CD8-positive, alpha-beta memory T cell (primary cell): ENCODE measurements around the gene ZMYND8. TPM values are rescaled to one million over a fixed set of nuclear protein-coding genes. Genes with fewer than 3 reads are reported as not detected.

Experiments used
- CTCF ChIA-PET: fragments of 350-600 bp; sonication (Branson Sonifier 250); formaldehyde crosslinking; loops from one replicate; lab custom pipeline; 2021; ENCODE audit warnings: antibody characterized with exemption; lab: Charles Lee
- POLR2A ChIA-PET: fragments of 350-600 bp; sonication (Branson Sonifier 250); formaldehyde crosslinking; loops from one replicate; lab custom pipeline; 2021; ENCODE audit warnings: antibody characterized with exemption; lab: Charles Lee
- DNase-seq, 5 donors: peaks; one replicate each; pipeline versions ENCODE4 v3.0.0 to v3.0.0-alpha.2; 2020 to 2022; ENCODE audit warnings: mixed read lengths in 1 of 5
- H3K27ac ChIP-seq: one replicate; pipeline ENCODE4 v1.7.0; 2013; ENCODE audit warnings: low read depth, mild to moderate bottlenecking, low read length, moderate library complexity
- H3K27me3 ChIP-seq: 2 replicates; pipeline ENCODE4 v1.7.0; 2013; ENCODE audit warnings: low read length, mild to moderate bottlenecking; ENCODE audit not compliant: insufficient read depth, poor library complexity, severe bottlenecking
- H3K36me3 ChIP-seq: 2 replicates; pipeline ENCODE4 v1.7.0; 2013; ENCODE audit warnings: mild to moderate bottlenecking, low read length, moderate library complexity; ENCODE audit not compliant: insufficient read depth
- H3K4me1 ChIP-seq: 2 replicates; pipeline ENCODE4 v1.7.0; 2013; ENCODE audit warnings: mild to moderate bottlenecking, low read length, moderate library complexity; ENCODE audit not compliant: insufficient read depth
- H3K4me3 ChIP-seq: 2 replicates; pipeline ENCODE4 v1.7.0; 2013; ENCODE audit warnings: mild to moderate bottlenecking, low read length
- H3K9me3 ChIP-seq: 2 replicates; pipeline ENCODE4 v1.7.0; 2013; ENCODE audit warnings: mild to moderate bottlenecking, low read length
- H3K27ac Mint-ChIP-seq, 8 donors: one replicate each; pipeline ENCODE4 v1.8.0; 2020 to 2021; ENCODE audit warnings: mixed read lengths in 8 of 8, mild to moderate bottlenecking in 6 of 8, inconsistent platforms in 3 of 8, moderate library complexity in 3 of 8
- H3K27me3 Mint-ChIP-seq, 2 donors: one replicate each; pipeline ENCODE4 v1.8.0; 2020 to 2021; ENCODE audit warnings: mixed read lengths in 2 of 2, mild to moderate bottlenecking in 1 of 2, moderate library complexity in 1 of 2
- H3K36me3 Mint-ChIP-seq, 3 donors: one replicate each; pipeline ENCODE4 v1.8.0; 2020 to 2021; ENCODE audit warnings: mixed read lengths in 3 of 3, inconsistent platforms in 1 of 3, mild to moderate bottlenecking in 1 of 3
- H3K4me1 Mint-ChIP-seq, 3 donors: one replicate each; pipeline ENCODE4 v1.8.0; 2020 to 2021; ENCODE audit warnings: mixed read lengths in 3 of 3, inconsistent platforms in 1 of 3, mild to moderate bottlenecking in 1 of 3
- H3K4me3 Mint-ChIP-seq, 7 donors: one replicate each; pipeline ENCODE4 v1.8.0; 2020 to 2021; ENCODE audit warnings: mixed read lengths in 7 of 7, mild to moderate bottlenecking in 6 of 7, moderate library complexity in 4 of 7, inconsistent platforms in 2 of 7
- H3K9me3 Mint-ChIP-seq, 5 donors: one replicate each; pipeline ENCODE4 v1.8.0; 2020 to 2022; ENCODE audit warnings: mixed read lengths in 5 of 5, mild to moderate bottlenecking in 3 of 5, moderate library complexity in 2 of 5, inconsistent platforms in 1 of 5
- polyA plus RNA-seq: library from polyadenylated mRNA; unstranded; fragments of 300-500 nt; fragmentation: Illumina TruSeq; gene quantifications from one replicate; pipeline ENCODE4 v1.2.3, GENCODE V29; 2021
- total RNA-seq, 2 experiments: library from RNA; stranded (reverse); gene quantifications; one replicate each; pipeline ENCODE4 v1.2.3, GENCODE V29; 2021

ZMYND8 gene
- total and polyA plus RNA-seq, 3 experiments from 2014 or later: 20.9 to 30.7 (median 25.8) TPM

DNA sequence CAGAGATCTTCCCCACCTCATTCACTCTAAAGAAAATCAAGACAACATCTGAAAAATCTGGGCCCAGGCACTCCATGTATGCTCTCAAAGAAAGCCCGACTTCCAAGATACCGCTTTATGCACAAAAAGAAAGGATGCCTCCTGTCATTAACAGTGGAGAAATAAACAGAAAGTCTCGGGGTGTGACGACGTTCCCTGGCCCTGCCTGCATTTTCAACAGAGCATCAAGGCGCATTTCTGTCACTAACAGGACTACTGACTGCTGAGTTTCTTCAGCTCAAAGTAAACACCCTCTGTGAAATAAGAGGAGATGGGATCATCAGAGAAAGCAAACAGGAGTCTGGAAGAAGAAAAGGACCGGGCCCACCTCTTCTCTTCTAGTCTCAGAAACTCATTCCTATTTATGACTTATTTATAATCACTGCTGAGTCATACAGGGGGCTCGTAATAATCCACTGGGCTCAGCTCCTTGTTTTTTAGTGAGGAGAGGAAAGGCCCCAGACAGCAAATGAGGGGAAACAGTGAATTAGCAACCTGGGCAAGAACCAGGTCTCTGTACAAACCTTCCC, 99.7 kb downstream of the ZMYND8 start:
- ChIA-PET POLR2A (no interaction called here), CTCF (no interaction called here)
- peaks cover 18 to 24% (median 19%) of the 10 kb centered on the region in 3 donors for H3K4me1 Mint-ChIP-seq
- Histone ChIP-seq H3K9me3 (no peaks in the 10 kb centered on the region), H3K4me1 (no peaks in the 10 kb centered on the region), H3K27me3 (no peaks in the 10 kb centered on the region), H3K36me3 (peaks cover 38% of the 10 kb centered on the region), H3K4me3 (no peak overlapping the region), H3K27ac (no peak overlapping the region)
- H3K9me3 Mint-ChIP-seq: no peaks in the 10 kb centered on the region
- no peak for DNase-seq
- no peaks in the 10 kb centered on the region for H3K27me3 Mint-ChIP-seq
- no peak overlapping the region for H3K4me3 Mint-ChIP-seq
- H3K36me3 Mint-ChIP-seq: peaks cover 0 to 77% (median 13%) of the 10 kb centered on the region in 3 donors
- H3K27ac Mint-ChIP-seq: peak overlapping the region in 2 of 8 donors; percentile 29 to 55

DNA sequence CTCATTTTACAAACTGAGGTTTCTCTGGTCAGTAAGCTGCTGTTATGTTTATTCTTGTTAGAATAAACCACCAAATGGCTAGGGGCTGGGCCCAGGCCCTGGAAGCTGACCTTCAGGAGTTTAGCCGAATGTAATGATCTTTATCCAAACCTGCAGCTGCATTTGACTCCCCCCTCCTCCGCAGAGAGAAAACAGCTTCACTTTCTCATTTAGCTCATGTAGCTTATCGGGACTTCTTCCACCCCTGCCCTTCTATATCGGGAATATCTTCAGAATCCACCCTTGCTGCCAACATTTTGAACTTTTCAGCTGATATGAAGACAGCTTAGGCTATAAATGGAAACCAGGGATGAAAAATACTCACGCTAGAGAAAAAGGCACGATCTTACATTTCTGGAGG, 102.6 kb downstream of the ZMYND8 start:
- H3K36me3 Mint-ChIP-seq: peaks cover 0 to 72% (median 10%) of the 10 kb centered on the region in 3 donors
- H3K27me3 ChIP-seq: no peaks in the 10 kb centered on the region
- H3K4me3 ChIP-seq: no peak overlapping the region
- peak overlapping the region in 1 of 8 donors; percentile 88 for H3K27ac Mint-ChIP-seq
- H3K4me1 ChIP-seq: no peaks in the 10 kb centered on the region
- DNase-seq: no peak
- H3K9me3 Mint-ChIP-seq: no peaks in the 10 kb centered on the region
- H3K27ac ChIP-seq: no peak overlapping the region
- H3K4me3 Mint-ChIP-seq: no peak overlapping the region
- H3K36me3 ChIP-seq: peaks cover 39% of the 10 kb centered on the region
- ChIA-PET POLR2A (no interaction called here), CTCF (interaction anchor here (0.9 to 1.5 kb wide), 2 partner anchors 10 to 129 kb away, joined by 3 read pairs; no protein-coding TSS in a partner anchor)
- H3K4me1 Mint-ChIP-seq: peaks cover 11 to 16% (median 11%) of the 10 kb centered on the region in 3 donors
- H3K9me3 ChIP-seq: no peaks in the 10 kb centered on the region
- no peaks in the 10 kb centered on the region for H3K27me3 Mint-ChIP-seq

DNA sequence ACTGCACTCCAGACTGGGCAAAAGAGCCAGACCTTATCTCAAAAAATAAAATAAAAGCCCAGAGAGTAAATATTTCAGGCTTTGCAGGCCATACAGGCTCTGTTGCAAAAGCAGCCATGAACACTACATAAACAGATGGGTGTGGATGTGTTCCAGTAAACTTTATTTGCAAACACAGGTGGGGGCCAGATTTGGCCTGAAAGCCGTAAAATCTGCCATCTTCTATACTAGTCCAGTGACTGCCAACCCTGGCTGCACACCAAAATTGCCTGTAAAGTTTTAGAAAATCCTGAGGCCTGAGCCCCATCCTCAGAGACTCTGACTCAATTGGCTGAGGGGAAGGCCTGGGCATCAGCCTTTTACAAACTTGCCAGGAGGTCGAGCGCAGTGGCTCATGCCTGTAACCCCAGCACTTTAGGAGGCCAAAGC, 103.6 kb downstream of the ZMYND8 start:
- POLR2A ChIA-PET: no interaction called here
- no peaks in the 10 kb centered on the region for H3K9me3 Mint-ChIP-seq
- DNase-seq: no peak
- H3K27me3 ChIP-seq: no peaks in the 10 kb centered on the region
- H3K36me3 Mint-ChIP-seq: peaks cover 4 to 72% (median 13%) of the 10 kb centered on the region in 3 donors
- H3K4me3 ChIP-seq: no peak overlapping the region
- no peak overlapping the region for H3K4me3 Mint-ChIP-seq
- H3K9me3 ChIP-seq: no peaks in the 10 kb centered on the region
- H3K27ac ChIP-seq: no peak overlapping the region
- CTCF ChIA-PET: interaction anchor here (0.7 kb wide), 1 partner anchor 131 kb away, joined by 3 read pairs; no protein-coding TSS in a partner anchor
- peaks cover 39% of the 10 kb centered on the region for H3K36me3 ChIP-seq
- H3K27ac Mint-ChIP-seq: peak overlapping the region in 2 of 8 donors; percentile 10 to 40
- peaks cover 2 to 6% (median 3%) of the 10 kb centered on the region in 3 donors for H3K4me1 Mint-ChIP-seq
- no peaks in the 10 kb centered on the region for H3K27me3 Mint-ChIP-seq
- no peaks in the 10 kb centered on the region for H3K4me1 ChIP-seq

DNA sequence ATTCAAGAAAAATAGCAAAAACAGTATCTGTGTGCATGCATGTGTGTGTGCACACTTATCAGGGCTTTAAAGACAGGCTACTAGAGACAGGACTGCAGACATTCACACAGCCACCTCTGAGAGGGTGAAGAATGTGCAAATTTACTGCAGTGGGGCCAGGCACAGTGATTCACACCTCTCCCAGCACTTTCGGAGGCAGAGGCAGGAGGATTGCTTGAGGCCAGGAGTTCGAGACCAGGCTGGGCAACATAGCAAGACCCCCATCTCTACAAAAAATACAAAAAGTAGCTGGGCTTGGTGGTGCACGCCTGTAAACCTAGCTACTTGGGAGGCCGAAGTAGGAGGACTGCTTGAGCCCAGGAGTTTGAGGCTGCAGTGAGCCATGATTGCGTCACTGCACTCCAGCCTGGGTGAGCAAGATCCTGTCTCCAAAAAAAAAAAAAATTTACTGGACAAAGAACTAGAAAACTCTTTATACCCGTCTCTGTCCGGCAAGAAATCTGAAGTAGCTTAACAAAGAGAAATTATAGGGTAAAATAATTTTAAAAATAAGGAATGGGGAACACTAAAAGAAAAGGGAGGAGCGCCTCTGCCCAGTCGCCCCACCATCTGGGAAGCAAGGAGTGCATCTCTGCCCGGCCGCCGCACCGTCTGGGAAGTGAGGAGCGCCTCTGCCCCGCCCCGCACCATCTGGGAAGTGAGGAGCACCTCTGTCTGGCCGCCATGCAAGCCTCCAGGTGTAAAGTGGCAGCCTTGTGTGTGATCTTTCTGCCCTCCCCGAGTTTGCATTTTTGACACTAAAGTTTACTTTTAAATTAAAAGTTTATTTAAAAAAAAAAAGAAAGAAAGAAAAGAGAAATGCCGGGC, 105.1 kb downstream of the ZMYND8 start:
- Histone ChIP-seq H3K4me3 (no peak overlapping the region), H3K36me3 (peaks cover 53% of the 10 kb centered on the region), H3K4me1 (no peaks in the 10 kb centered on the region), H3K27ac (no peak overlapping the region), H3K9me3 (no peaks in the 10 kb centered on the region), H3K27me3 (no peaks in the 10 kb centered on the region)
- ChIA-PET POLR2A (no interaction called here), CTCF (interaction anchor here (0.8 to 1.2 kb wide), 3 partner anchors 19 to 133 kb away, joined by 3 to 4 read pairs (median 3); no protein-coding TSS in a partner anchor)
- H3K27ac Mint-ChIP-seq: no peak overlapping the region
- no peaks in the 10 kb centered on the region for H3K27me3 Mint-ChIP-seq
- DNase-seq: no peak
- H3K36me3 Mint-ChIP-seq: peaks cover 4 to 76% (median 9%) of the 10 kb centered on the region in 3 donors
- H3K4me1 Mint-ChIP-seq: peaks cover 0 to 2% (median 0%) of the 10 kb centered on the region in 3 donors
- no peak overlapping the region for H3K4me3 Mint-ChIP-seq
- no peaks in the 10 kb centered on the region for H3K9me3 Mint-ChIP-seq

DNA sequence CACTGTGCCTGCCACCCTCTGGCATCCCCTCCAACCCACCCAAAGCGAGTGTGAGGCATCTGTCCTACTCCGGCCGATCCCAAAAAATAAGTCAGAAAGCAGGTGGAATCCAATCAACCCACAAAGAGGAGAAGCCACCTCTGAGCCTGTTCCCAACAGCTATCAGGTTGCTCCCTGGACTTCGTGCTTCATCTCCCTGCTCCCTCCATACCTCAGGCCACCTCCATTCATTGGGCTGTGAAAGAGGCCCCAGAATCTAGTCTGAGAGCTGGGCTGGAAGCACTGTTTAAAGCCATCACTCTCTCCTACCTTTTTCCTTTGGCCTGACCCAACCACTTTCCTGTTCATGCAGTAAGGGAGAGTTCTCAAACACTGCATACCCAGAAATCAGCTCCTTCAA, 106.1 kb downstream of the ZMYND8 start:
- Mint-ChIP-seq H3K27ac (peak overlapping the region in 4 of 8 donors; percentile 19 to 74 (median 41)), H3K4me1 (peaks cover 0 to 2% (median 0%) of the 10 kb centered on the region in 3 donors), H3K9me3 (no peaks in the 10 kb centered on the region), H3K4me3 (no peak overlapping the region), H3K27me3 (no peaks in the 10 kb centered on the region), H3K36me3 (peaks cover 4 to 86% (median 11%) of the 10 kb centered on the region in 3 donors)
- CTCF ChIA-PET: interaction anchor here (1.2 kb wide), 1 partner anchor 45 kb away, joined by 3 read pairs; no protein-coding TSS in a partner anchor
- no peaks in the 10 kb centered on the region for H3K27me3 ChIP-seq
- H3K36me3 ChIP-seq: peaks cover 61% of the 10 kb centered on the region
- H3K4me1 ChIP-seq: no peaks in the 10 kb centered on the region
- no peak overlapping the region for H3K27ac ChIP-seq
- H3K4me3 ChIP-seq: no peak overlapping the region
- DNase-seq: no peak
- POLR2A ChIA-PET: no interaction called here
- H3K9me3 ChIP-seq: no peaks in the 10 kb centered on the region

GRCh38 chr20:47249913-47250312, 106.6 kb downstream of the ZMYND8 start:
- POLR2A ChIA-PET: no interaction called here
- H3K36me3 Mint-ChIP-seq: peaks cover 4 to 87% (median 11%) of the 10 kb centered on the region in 3 donors

GRCh38 chr20:47248448-47248966, 108.0 kb downstream of the ZMYND8 start:
- Mint-ChIP-seq H3K36me3 (peaks cover 4 to 85% (median 16%) of the 10 kb centered on the region in 3 donors), H3K4me1 (peaks cover 0 to 6% (median 5%) of the 10 kb centered on the region in 3 donors), H3K27ac (peak overlapping the region in 2 of 8 donors; percentile 47 to 82), H3K4me3 (no peak overlapping the region), H3K9me3 (no peaks in the 10 kb centered on the region), H3K27me3 (no peaks in the 10 kb centered on the region)
- no peak overlapping the region for H3K27ac ChIP-seq
- DNase-seq: no peak
- H3K36me3 ChIP-seq: peaks cover 50% of the 10 kb centered on the region
- no peaks in the 10 kb centered on the region for H3K27me3 ChIP-seq
- no peaks in the 10 kb centered on the region for H3K4me1 ChIP-seq
- ChIA-PET POLR2A (no interaction called here), CTCF (interaction anchor here (1.7 kb wide), 1 partner anchor 135 kb away, joined by 6 read pairs; no protein-coding TSS in a partner anchor)
- no peaks in the 10 kb centered on the region for H3K9me3 ChIP-seq
- H3K4me3 ChIP-seq: no peak overlapping the region

More at GRCh38 chr20:47249913-47250312, 106.6 kb downstream of the ZMYND8 start:
- Mint-ChIP-seq H3K4me3 (no peak overlapping the region), H3K27ac (peak overlapping the region in 2 of 8 donors; percentile 40 to 58), H3K4me1 (peaks cover 0 to 2% (median 0%) of the 10 kb centered on the region in 3 donors), H3K27me3 (no peaks in the 10 kb centered on the region), H3K9me3 (no peaks in the 10 kb centered on the region)
- Histone ChIP-seq H3K4me1 (no peaks in the 10 kb centered on the region), H3K4me3 (no peak overlapping the region), H3K27me3 (no peaks in the 10 kb centered on the region), H3K36me3 (peaks cover 61% of the 10 kb centered on the region), H3K27ac (no peak overlapping the region), H3K9me3 (no peaks in the 10 kb centered on the region)
- no peak for DNase-seq
- CTCF ChIA-PET: interaction anchor here (0.6 to 1.2 kb wide), 2 partner anchors 45 to 1106 kb away, joined by 3 read pairs; no protein-coding TSS in a partner anchor
